ENCODE results near the gene GH2. TPM values are rescaled to one million over a fixed set of nuclear protein-coding genes. Genes with fewer than 3 reads are reported as not detected.
"Not testable (repeated sequence)": the region's sequence is repeated elsewhere in the genome, so short reads cannot be mapped to it uniquely, and the experiment has no call there.

The GH2 gene
- total and polyA plus RNA-seq, 12 donors, result not detected

- H3K27ac ChIP-seq; H3K27me3 ChIP-seq; H3K36me3 ChIP-seq; ATAC-seq; intact Hi-C loops (cut with DNase I); DNase-seq; H3K9me3 ChIP-seq; H3K4me3 ChIP-seq; H3K4me1 ChIP-seq: not testable (repeated sequence)
- TF ChIP-seq CTCF (IDR thresholded peaks at IDR 0.05), result peak in 2 of 9 donors; percentile 11 to 21
- WGBS, 2 donors, result 52 to 59% methylated on average over 10 to 11 of the region's 11 CpGs
Observed at GRCh38 chr17:63892316-63893037, 10.7 kb upstream of the GH2 start.

- H3K9me3 ChIP-seq; H3K27me3 ChIP-seq; H3K4me1 ChIP-seq; H3K36me3 ChIP-seq; H3K27ac ChIP-seq; DNase-seq; H3K4me3 ChIP-seq; intact Hi-C loops (cut with DNase I): not testable (repeated sequence)
- TF ChIP-seq CTCF (IDR thresholded peaks at IDR 0.05), result peak in 8 of 9 donors; percentile 4 to 56 (median 47)
- WGBS, 2 donors, result 33 to 36% methylated on average over 13 of the region's 13 CpGs
- ATAC-seq, result peak in 5 of 8 donors; percentile 64 to 77 (median 74)
Observed at GRCh38 chr17:63889026-63889848, 7.5 kb upstream of the GH2 start.

GRCh38 chr17:63885119-63885518 is 3.4 kb upstream of the GH2 start:
- ATAC-seq; H3K4me1 ChIP-seq; H3K9me3 ChIP-seq; DNase-seq; intact Hi-C loops (cut with DNase I); H3K4me3 ChIP-seq; H3K27ac ChIP-seq; H3K27me3 ChIP-seq; H3K36me3 ChIP-seq: not testable (repeated sequence)
- WGBS, 2 donors, result 85 to 88% methylated on average over 11 of the region's 11 CpGs

- intact Hi-C loops (cut with DNase I); DNase-seq; H3K4me3 ChIP-seq; ATAC-seq; H3K9me3 ChIP-seq; H3K27me3 ChIP-seq; H3K36me3 ChIP-seq; H3K27ac ChIP-seq; H3K4me1 ChIP-seq: not testable (repeated sequence)
- WGBS, 2 donors, result 77 to 84% methylated on average over 9 of the region's 9 CpGs
Observed at GRCh38 chr17:63882626-63883126, 932 bp upstream of the GH2 start.

GRCh38 chr17:63881337-63881736 is 407 bp downstream of the GH2 start:
- TF ChIP-seq CTCF (IDR thresholded peaks at IDR 0.05), result peak in 4 of 9 donors; percentile 21 to 45 (median 32)
- H3K27ac ChIP-seq; H3K9me3 ChIP-seq; intact Hi-C loops (cut with DNase I); H3K4me3 ChIP-seq; H3K27me3 ChIP-seq; H3K36me3 ChIP-seq; H3K4me1 ChIP-seq: not testable (repeated sequence)
- DNase-seq, result peak; percentile 14 to 36
- ATAC-seq, result peak in 6 of 8 donors; percentile 38 to 78 (median 48)
- 43 to 49% methylated on average over 11 of the region's 11 CpGs for WGBS, 2 donors

Data from heart right ventricle (tissue), 16 donors.